Measurements from ENCODE around the gene TFDP1.

TFDP1 gene

DNA sequence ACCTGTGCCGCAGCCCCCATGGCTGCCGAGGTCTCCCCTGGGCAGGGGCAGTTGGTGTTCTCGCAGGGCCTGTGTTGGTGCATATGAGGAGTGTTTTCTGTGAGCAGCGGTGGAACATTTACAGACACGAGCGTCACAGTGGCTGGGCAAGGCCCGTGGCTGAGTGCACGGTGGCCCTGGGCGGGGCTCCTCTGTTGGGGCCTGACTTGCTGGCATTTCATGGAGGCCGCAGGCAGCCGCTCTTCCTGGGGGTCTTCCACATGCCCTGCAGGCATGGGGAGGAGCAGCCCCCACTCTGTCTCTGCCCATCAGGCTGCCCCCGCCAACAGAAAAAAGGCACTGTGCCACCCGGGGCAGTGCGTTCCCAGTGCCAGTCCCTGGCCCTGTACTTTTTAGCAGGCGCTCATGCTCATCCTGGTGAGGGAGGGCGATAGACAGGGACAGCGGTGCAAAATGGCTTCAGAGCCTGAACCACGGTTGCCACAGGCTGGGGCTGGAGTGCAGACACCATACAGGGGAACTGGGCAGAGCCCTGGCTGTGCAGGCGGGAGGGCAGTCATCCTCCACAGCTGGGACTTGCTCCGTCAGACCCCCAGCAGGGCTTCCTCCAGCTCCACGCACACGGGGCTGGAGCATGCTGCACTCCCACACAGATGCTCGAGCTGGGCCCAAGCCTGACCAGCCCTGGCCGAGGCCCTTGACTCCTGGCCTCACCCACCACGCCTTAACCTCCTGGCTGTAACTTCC lies 23.5 kb downstream of the TFDP1 start:
- Histone ChIP-seq H3K4me2 (no peak overlapping the region), H3K79me2 (ENCODE audit: insufficient read depth, low read depth) (peaks cover 19% of the 10 kb centered on the region; the same call in 1 of the 2 replicates), H3K27ac (no peak overlapping the region), H3K4me1 (ENCODE audit: low read depth, poor library complexity, severe bottlenecking) (no peaks in the 10 kb centered on the region), H3K9ac (no peak overlapping the region), H3K36me3 (ENCODE audit: insufficient read depth) (no peaks in the 10 kb centered on the region), H3K27me3 (ENCODE audit: insufficient read depth, low read depth) (no peaks in the 10 kb centered on the region), H2AFZ (ENCODE audit: low read depth) (no peak overlapping the region), H4K20me1 (ENCODE audit: insufficient read depth) (no peaks in the 10 kb centered on the region), H3K4me3 (IDR thresholded peaks at IDR 0.05; ENCODE audit: insufficient read depth, low read depth, low read length) (no peak overlapping the region)
- TF ChIP-seq, protein P1, sequence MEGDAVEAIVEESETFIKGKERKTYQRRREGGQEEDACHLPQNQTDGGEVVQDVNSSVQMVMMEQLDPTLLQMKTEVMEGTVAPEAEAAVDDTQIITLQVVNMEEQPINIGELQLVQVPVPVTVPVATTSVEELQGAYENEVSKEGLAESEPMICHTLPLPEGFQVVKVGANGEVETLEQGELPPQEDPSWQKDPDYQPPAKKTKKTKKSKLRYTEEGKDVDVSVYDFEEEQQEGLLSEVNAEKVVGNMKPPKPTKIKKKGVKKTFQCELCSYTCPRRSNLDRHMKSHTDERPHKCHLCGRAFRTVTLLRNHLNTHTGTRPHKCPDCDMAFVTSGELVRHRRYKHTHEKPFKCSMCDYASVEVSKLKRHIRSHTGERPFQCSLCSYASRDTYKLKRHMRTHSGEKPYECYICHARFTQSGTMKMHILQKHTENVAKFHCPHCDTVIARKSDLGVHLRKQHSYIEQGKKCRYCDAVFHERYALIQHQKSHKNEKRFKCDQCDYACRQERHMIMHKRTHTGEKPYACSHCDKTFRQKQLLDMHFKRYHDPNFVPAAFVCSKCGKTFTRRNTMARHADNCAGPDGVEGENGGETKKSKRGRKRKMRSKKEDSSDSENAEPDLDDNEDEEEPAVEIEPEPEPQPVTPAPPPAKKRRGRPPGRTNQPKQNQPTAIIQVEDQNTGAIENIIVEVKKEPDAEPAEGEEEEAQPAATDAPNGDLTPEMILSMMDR (conservative IDR thresholded peaks at IDR 0.05; ENCODE audit: low read depth, low read length) = no peak

DNA sequence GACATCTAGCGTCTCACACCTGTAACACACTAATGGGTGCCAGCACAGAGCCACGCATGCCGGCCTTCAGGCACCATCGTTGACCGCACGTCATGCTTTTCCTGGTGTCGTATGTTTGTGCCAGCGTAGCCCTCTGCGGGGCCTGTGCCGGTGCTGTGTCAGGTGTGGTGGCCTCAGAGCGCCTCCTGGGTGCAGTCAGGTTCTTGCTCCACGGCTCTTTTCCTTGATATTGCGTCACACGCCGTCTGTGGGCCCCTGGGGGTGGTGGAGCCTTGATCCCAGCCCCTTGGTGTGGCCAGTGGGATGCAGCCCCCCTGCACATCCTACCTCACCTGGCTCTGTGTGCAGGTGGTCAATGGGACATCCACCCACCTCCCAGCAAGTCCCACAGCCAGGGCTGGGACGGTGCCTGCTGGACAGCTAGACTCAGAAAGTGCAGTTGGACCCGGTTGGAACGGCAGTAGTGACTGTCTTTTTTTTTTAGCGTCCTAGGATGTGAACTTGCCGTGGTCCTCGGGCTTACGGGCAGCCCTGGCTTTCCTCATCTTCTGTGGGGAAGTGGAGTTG lies 24.5 kb downstream of the TFDP1 start:
- TF ChIP-seq, protein P1 (conservative IDR thresholded peaks at IDR 0.05; ENCODE audit: low read depth, low read length) = no peak
- no peak overlapping the region for H3K27ac ChIP-seq
- no peaks in the 10 kb centered on the region for H3K36me3 ChIP-seq (ENCODE audit: insufficient read depth)
- H3K4me3 ChIP-seq (IDR thresholded peaks at IDR 0.05; ENCODE audit: insufficient read depth, low read depth, low read length) = no peak overlapping the region
- H3K4me2 ChIP-seq = no peak overlapping the region
- no peak overlapping the region for H3K9ac ChIP-seq
- no peaks in the 10 kb centered on the region for H3K4me1 ChIP-seq (ENCODE audit: low read depth, poor library complexity, severe bottlenecking)
- no peak overlapping the region for H2AFZ ChIP-seq (ENCODE audit: low read depth)
- H3K79me2 ChIP-seq (ENCODE audit: insufficient read depth, low read depth) = peaks cover 26% of the 10 kb centered on the region; the same call in 1 of the 2 replicates
- H3K27me3 ChIP-seq (ENCODE audit: insufficient read depth, low read depth) = no peaks in the 10 kb centered on the region
- no peaks in the 10 kb centered on the region for H4K20me1 ChIP-seq (ENCODE audit: insufficient read depth)

DNA sequence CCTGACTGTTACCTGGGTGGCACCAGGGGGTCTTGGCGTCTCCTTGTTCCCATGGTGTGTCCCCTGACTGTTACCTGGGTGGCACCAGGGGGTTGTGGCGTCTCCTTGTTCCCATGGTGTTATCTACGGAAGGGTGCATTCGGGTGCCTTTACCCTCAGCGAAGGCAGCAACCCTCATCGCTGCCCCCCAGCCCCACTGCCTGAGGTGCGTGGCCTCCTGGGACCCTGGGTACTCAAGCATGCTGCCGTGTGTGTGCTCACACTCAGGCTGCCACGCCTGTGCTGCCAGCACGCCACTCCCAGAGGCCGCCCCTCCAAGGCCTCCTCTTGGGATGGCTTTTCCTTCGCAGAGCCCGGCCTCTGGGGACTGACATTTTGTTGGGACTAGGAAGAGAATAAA lies 25.1 kb downstream of the TFDP1 start:
- TF ChIP-seq, protein P1 (conservative IDR thresholded peaks at IDR 0.05; ENCODE audit: low read depth, low read length) = no peak
- H3K27me3 ChIP-seq (ENCODE audit: insufficient read depth, low read depth) = no peaks in the 10 kb centered on the region
- H2AFZ ChIP-seq (ENCODE audit: low read depth) = no peak overlapping the region

DNA sequence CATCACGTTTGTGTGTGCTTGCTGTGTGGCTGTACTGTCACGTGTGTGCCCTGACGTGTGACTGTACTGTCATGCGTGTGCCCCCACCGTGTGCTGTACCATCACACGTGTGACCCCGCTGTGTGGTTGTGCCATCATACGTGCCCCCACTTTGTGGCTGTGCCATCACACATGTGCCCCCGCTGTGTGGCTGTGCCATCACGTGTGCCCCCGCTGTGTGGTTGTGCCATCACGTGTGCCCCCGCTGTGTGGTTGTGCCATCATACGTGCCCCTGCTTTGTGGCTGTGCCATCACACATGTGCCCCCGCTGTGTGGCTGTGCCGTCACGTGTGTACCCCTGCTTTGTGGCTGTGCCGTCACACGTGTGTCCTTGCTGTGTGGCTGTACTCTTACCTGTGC lies 25.7 kb downstream of the TFDP1 start:
- Histone ChIP-seq H3K79me2 (ENCODE audit: insufficient read depth, low read depth) (peaks cover 27% of the 10 kb centered on the region; the same call in 1 of the 2 replicates), H3K27ac (no peak overlapping the region), H4K20me1 (ENCODE audit: insufficient read depth) (no peaks in the 10 kb centered on the region), H3K27me3 (ENCODE audit: insufficient read depth, low read depth) (no peaks in the 10 kb centered on the region), H3K9ac (no peak overlapping the region), H3K4me2 (no peak overlapping the region), H2AFZ (ENCODE audit: low read depth) (no peak overlapping the region), H3K4me1 (ENCODE audit: low read depth, poor library complexity, severe bottlenecking) (no peaks in the 10 kb centered on the region), H3K4me3 (IDR thresholded peaks at IDR 0.05; ENCODE audit: insufficient read depth, low read depth, low read length) (no peak overlapping the region), H3K36me3 (ENCODE audit: insufficient read depth) (no peaks in the 10 kb centered on the region)
- TF ChIP-seq, protein P1 (conservative IDR thresholded peaks at IDR 0.05; ENCODE audit: low read depth, low read length) = no peak

More for the DNA sequence above, 25.1 kb downstream of the TFDP1 start:
- Histone ChIP-seq H3K36me3 (ENCODE audit: insufficient read depth) (no peaks in the 10 kb centered on the region), H3K9ac (no peak overlapping the region), H3K4me2 (no peak overlapping the region), H3K4me3 (IDR thresholded peaks at IDR 0.05; ENCODE audit: insufficient read depth, low read depth, low read length) (no peak overlapping the region), H4K20me1 (ENCODE audit: insufficient read depth) (no peaks in the 10 kb centered on the region), H3K27ac (no peak overlapping the region), H3K79me2 (ENCODE audit: insufficient read depth, low read depth) (peaks cover 27% of the 10 kb centered on the region; the same call in 1 of the 2 replicates), H3K4me1 (ENCODE audit: low read depth, poor library complexity, severe bottlenecking) (no peaks in the 10 kb centered on the region)

Data from KMS-11 (cell line).